Panc1 (cell line): Measurements from ENCODE around the gene SELE.

ENCODE experiments used
- POLR2AphosphoS5 ChIP-seq: IDR thresholded peaks from 2 replicates; pipeline ENCODE4 v1.6.1; 2012; ENCODE audit warnings: mild to moderate bottlenecking, low read depth, low read length, moderate library complexity
- REST ChIP-seq, 2 experiments: IDR thresholded peaks; 2 replicates each; pipeline ENCODE4 v1.6.1; 2011 to 2012; ENCODE audit warnings: low read depth in 2 of 2, control low read depth in 1 of 2, low read length in 1 of 2, mild to moderate bottlenecking in 1 of 2, moderate library complexity in 1 of 2; ENCODE audit not compliant: insufficient read depth in 1 of 2
- SIN3A ChIP-seq: IDR thresholded peaks from 2 replicates; pipeline ENCODE4 v1.6.1; 2012; ENCODE audit warnings: low read depth, mild to moderate bottlenecking, low read length, moderate library complexity, borderline replicate concordance; ENCODE audit not compliant: insufficient read depth
- TF ChIP-seq, protein P1 (sequence below): fragments of 450-650 bp; IDR thresholded peaks from 2 replicates; pipeline ENCODE4 v1.5.1; 2017; ENCODE audit warnings: mild to moderate bottlenecking

DNA sequence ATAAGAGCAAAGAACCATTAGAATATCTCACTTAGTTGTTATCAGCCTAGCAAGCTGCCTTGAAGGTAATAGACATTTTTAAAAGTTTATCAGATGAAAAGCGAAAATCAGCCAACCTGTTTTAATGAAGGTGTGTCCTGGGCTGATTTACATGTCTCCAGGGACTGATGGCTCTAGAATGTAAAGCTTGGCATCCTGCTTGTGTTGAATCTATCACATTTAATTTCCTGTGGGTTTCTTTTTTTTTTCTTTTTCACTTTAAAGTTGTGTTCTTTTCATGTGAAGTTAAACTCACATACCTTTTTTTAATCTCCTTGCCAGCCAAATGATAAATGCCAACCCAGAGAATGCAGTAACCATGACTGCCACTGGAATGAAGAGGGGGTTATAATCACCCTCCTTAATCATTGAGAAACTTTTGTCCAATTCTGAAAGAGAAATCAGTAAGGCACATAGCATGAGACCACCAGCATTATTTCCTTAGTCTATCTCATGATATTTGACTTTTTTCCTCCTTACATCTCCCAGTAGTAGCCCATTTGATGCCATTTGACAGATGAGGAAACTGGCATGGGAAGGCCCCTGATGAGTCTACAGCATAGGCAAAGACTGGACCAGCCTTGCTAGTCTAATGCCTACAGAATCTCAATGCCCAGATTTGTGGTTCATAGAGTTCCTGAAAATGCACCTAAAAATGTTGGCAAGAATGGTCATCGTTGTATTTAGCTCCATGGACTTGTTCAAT lies 32.4 kb downstream of the SELE start:
- no peak for TF ChIP-seq REST (IDR thresholded peaks at IDR 0.05; ENCODE audit: insufficient read depth in 1 of 2, low read depth in 2 of 2, low read length in 1 of 2)
- TF ChIP-seq, protein P1, sequence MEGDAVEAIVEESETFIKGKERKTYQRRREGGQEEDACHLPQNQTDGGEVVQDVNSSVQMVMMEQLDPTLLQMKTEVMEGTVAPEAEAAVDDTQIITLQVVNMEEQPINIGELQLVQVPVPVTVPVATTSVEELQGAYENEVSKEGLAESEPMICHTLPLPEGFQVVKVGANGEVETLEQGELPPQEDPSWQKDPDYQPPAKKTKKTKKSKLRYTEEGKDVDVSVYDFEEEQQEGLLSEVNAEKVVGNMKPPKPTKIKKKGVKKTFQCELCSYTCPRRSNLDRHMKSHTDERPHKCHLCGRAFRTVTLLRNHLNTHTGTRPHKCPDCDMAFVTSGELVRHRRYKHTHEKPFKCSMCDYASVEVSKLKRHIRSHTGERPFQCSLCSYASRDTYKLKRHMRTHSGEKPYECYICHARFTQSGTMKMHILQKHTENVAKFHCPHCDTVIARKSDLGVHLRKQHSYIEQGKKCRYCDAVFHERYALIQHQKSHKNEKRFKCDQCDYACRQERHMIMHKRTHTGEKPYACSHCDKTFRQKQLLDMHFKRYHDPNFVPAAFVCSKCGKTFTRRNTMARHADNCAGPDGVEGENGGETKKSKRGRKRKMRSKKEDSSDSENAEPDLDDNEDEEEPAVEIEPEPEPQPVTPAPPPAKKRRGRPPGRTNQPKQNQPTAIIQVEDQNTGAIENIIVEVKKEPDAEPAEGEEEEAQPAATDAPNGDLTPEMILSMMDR = no peak
- TF ChIP-seq POLR2AphosphoS5 = no peak
- no peak for TF ChIP-seq SIN3A
